ENCODE measurements around the gene ARFRP1. TPM values are rescaled to one million over a fixed set of nuclear protein-coding genes. Genes with fewer than 3 reads are reported as not detected.

Gene ARFRP1
- total and polyA plus RNA-seq, 2 experiments from 2014 or later, result 16.7 to 24.6 TPM

- no peak overlapping the region for H3K4me3 Mint-ChIP-seq
- Histone ChIP-seq H3K27ac (ENCODE audit: low read depth) (no peak overlapping the region), H3K36me3 (ENCODE audit: insufficient read depth) (no peaks in the 10 kb centered on the region), H4K20me1 (replicated peaks; ENCODE audit: insufficient read depth) (no peaks in the 10 kb centered on the region; the same call in 1 of the 2 replicates), H3K4me1 (ENCODE audit: insufficient read depth) (0 out of 2 replicates have a peak, but pooled peaks cover 7% of the 10 kb centered on the region), H3K4me2 (no peak overlapping the region), H3K4me3 (no peak overlapping the region), H3K79me2 (replicated peaks; ENCODE audit: insufficient read depth) (peaks cover 8% of the 10 kb centered on the region), H3K9me2 (ENCODE audit: insufficient read depth) (no peaks in the 10 kb centered on the region), H2AFZ (no peak overlapping the region), H3K27me3 (ENCODE audit: insufficient read depth) (no peaks in the 10 kb centered on the region), H3F3A (replicated peaks; ENCODE audit: low read depth) (peaks cover 4% of the 10 kb centered on the region; the same call in 1 of the 2 replicates)
- ATAC-seq (no peak), DNase-seq (ENCODE audit: low spot score) (no peak)
- H3K27ac Mint-ChIP-seq, result no peak overlapping the region
- H3K36me3 Mint-ChIP-seq (ENCODE audit: low read depth), result peaks cover 48% of the 10 kb centered on the region
- H3K27me3 Mint-ChIP-seq (ENCODE audit: insufficient read depth, low read depth, poor library complexity), result peaks cover 11% of the 10 kb centered on the region
- H3K4me1 Mint-ChIP-seq, result peaks cover 17% of the 10 kb centered on the region
- TF ChIP-seq CTCF (conservative IDR thresholded peaks at IDR 0.05; ENCODE audit: low read depth in 2 of 2), result no peak
- H3K9me3 Mint-ChIP-seq, result no peaks in the 10 kb centered on the region
Measured at GRCh38 chr20:63662813-63663189, 45.0 kb downstream of the ARFRP1 start.

GRCh38 chr20:63661959-63662812, 45.6 kb downstream of the ARFRP1 start:
- H3K4me1 Mint-ChIP-seq, result peaks cover 22% of the 10 kb centered on the region
- Histone ChIP-seq H3K4me1 (ENCODE audit: insufficient read depth) (0 out of 2 replicates have a peak, but pooled peaks cover 7% of the 10 kb centered on the region), H2AFZ (no peak overlapping the region), H3K9me2 (ENCODE audit: insufficient read depth) (no peaks in the 10 kb centered on the region), H3K4me3 (no peak overlapping the region), H3K27me3 (ENCODE audit: insufficient read depth) (no peaks in the 10 kb centered on the region), H3K36me3 (ENCODE audit: insufficient read depth) (no peaks in the 10 kb centered on the region), H4K20me1 (replicated peaks; ENCODE audit: insufficient read depth) (no peaks in the 10 kb centered on the region; the same call in 1 of the 2 replicates), H3K27ac (ENCODE audit: low read depth) (no peak overlapping the region), H3K79me2 (replicated peaks; ENCODE audit: insufficient read depth) (peaks cover 8% of the 10 kb centered on the region), H3K4me2 (no peak overlapping the region), H3F3A (replicated peaks; ENCODE audit: low read depth) (peaks cover 4% of the 10 kb centered on the region; the same call in 1 of the 2 replicates)
- ATAC-seq (no peak), DNase-seq (ENCODE audit: low spot score) (no peak)
- peaks cover 42% of the 10 kb centered on the region for H3K36me3 Mint-ChIP-seq (ENCODE audit: low read depth)
- H3K27ac Mint-ChIP-seq, result no peak overlapping the region
- H3K27me3 Mint-ChIP-seq (ENCODE audit: insufficient read depth, low read depth, poor library complexity), result peaks cover 13% of the 10 kb centered on the region
- H3K9me3 Mint-ChIP-seq, result no peaks in the 10 kb centered on the region
- no peak overlapping the region for H3K4me3 Mint-ChIP-seq
- TF ChIP-seq EZH2phosphoT487 (IDR thresholded peaks at IDR 0.05; ENCODE audit: unreplicated experiment) (no peak), POLR2AphosphoS5 (IDR thresholded peaks at IDR 0.05; ENCODE audit: low read depth) (no peak), ZNF462 (CRISPR knock-in tag; IDR thresholded peaks at IDR 0.05) (no peak), CTCF (conservative IDR thresholded peaks at IDR 0.05; ENCODE audit: low read depth in 2 of 2) (no peak), ZNF331 (CRISPR knock-in tag; IDR thresholded peaks at IDR 0.05; ENCODE audit: low read depth) (no peak), STAT1 (IDR thresholded peaks at IDR 0.05; ENCODE audit: unreplicated experiment) (no peak), ZNF114 (CRISPR knock-in tag; IDR thresholded peaks at IDR 0.05) (no peak), CREB1 (CRISPR knock-in tag; IDR thresholded peaks at IDR 0.05; ENCODE audit: low read depth) (no peak)
